Measurements from ENCODE around the gene WNT9A. TPM values are rescaled to one million over a fixed set of nuclear protein-coding genes. Genes with fewer than 3 reads are reported as not detected.

WNT9A gene
- total and polyA plus RNA-seq, 2 of the 4 experiments (the other 2 are of a cell fraction): 0.18 to 0.36 TPM

DNA sequence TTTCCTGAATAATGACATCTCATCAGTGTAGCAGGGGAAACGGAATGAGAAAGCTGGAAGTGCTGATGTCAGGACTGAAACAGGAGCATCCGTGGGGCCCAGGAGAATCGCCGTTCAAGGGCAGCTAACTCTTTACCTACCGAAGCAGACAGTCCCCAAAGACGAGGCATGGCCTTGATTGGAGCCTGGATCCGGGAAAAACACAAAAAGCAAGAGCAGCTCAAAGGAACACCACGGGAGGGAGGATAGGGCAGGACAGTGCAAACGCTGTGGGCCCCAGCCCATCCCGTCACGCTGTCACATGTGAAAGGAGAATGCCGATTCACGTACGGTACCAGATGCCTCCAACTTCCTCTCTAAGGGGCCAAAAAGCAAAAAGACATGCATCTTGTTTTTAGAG, 34.9 kb downstream of the WNT9A start:
- ChIA-PET CTCF (no interaction called here), POLR2A (ENCODE audit: unreplicated experiment) (no interaction called here)
- H3K36me3 ChIP-seq (ENCODE audit: control insufficient read depth, insufficient read depth, low read length): no peaks in the 10 kb centered on the region
- H3K27ac ChIP-seq (ENCODE audit: insufficient read depth, low read length): no peak overlapping the region
- no peaks in the 10 kb centered on the region for H3K9me3 ChIP-seq (ENCODE audit: control insufficient read depth, insufficient read depth, low read length)
- no peak overlapping the region for H3K56ac ChIP-seq (ENCODE audit: extremely low read depth, insufficient read depth, low read length)
- no peak overlapping the region for H3K18ac ChIP-seq (ENCODE audit: low read depth, low read length)
- DNase-seq (no peak), ATAC-seq (ENCODE audit: low read depth) (no peak)
- intact Hi-C loops (cut with micrococcal nuclease): no loop called here
- no peak overlapping the region for H3K4me2 ChIP-seq (ENCODE audit: low read depth, low read length)
- no peak overlapping the region for H2AK9ac ChIP-seq (replicated peaks; ENCODE audit: low read depth, low read length, poor library complexity)
- no peaks in the 10 kb centered on the region for H4K20me1 ChIP-seq (ENCODE audit: insufficient read depth, low read length)
- in situ Hi-C loops (cut with MboI; ENCODE audit: low sequenced_read_pairs): no loop called here
- H2BK120ac ChIP-seq (ENCODE audit: low read depth, low read length): no peak overlapping the region
- no peaks in the 10 kb centered on the region for H3K79me1 ChIP-seq (ENCODE audit: low read depth in 1 of 2, low read length in 2 of 2)
- H3K23ac ChIP-seq (ENCODE audit: low read depth, low read length): no peak overlapping the region
- 0% methylated on average over 2 of the region's 14 CpGs; no CpG with 5 or more reads in 1 of the 2 experiments for WGBS, 2 experiments (ENCODE audit: extremely low coverage in 2 of 2, insufficient read length in 1 of 2)
- H3K4me3 ChIP-seq (ENCODE audit: insufficient read depth, low read depth, low read length): no peak overlapping the region
- no peak overlapping the region for H3K14ac ChIP-seq (replicated peaks; ENCODE audit: low read depth, low read length)
- no peaks in the 10 kb centered on the region for H3K9me1 ChIP-seq (ENCODE audit: insufficient read depth, low read length)
- no peak overlapping the region for H2BK5ac ChIP-seq (ENCODE audit: low read depth, low read length, poor library complexity, severe bottlenecking)
- no peak overlapping the region for H4K8ac ChIP-seq (ENCODE audit: low read depth in 2 of 2, low read length in 2 of 2)
- no peaks in the 10 kb centered on the region for H3K4me1 ChIP-seq (ENCODE audit: control insufficient read depth, insufficient read depth, low read length)
- H3K4ac ChIP-seq (ENCODE audit: low read depth, low read length): no peak overlapping the region
- H2AK5ac ChIP-seq (ENCODE audit: low read depth, low read length): no peak overlapping the region
- dilution Hi-C loops (cut with HindIII; ENCODE audit: low sequenced_read_pairs, unreplicated experiment): no loop called here
- BruUV-seq (replicated peaks): no TSS peak
- no peak overlapping the region for H4K5ac ChIP-seq (ENCODE audit: low read depth, low read length)
- no peak overlapping the region for H2BK20ac ChIP-seq (ENCODE audit: low read depth, low read length)
- H2BK15ac ChIP-seq (ENCODE audit: low read depth, low read length): no peak overlapping the region
- H4K91ac ChIP-seq (ENCODE audit: insufficient read depth, low read depth, low read length): no peak overlapping the region
- no peak for TF ChIP-seq MAZ (IDR thresholded peaks at IDR 0.05; ENCODE audit: borderline replicate concordance, low read depth, low read length)
- TF ChIP-seq RCOR1 (IDR thresholded peaks at IDR 0.05; ENCODE audit: insufficient replicate concordance, low read length): no peak
- no peak for TF ChIP-seq MAFK (IDR thresholded peaks at IDR 0.05; ENCODE audit: low read depth, low read length)
- TF ChIP-seq USF2 (IDR thresholded peaks at IDR 0.05; ENCODE audit: low read depth, low read length): no peak
- H3K27me3 ChIP-seq (ENCODE audit: control insufficient read depth, insufficient read depth, low read length): peaks cover 12% of the 10 kb centered on the region
- no peak overlapping the region for H3K9ac ChIP-seq (ENCODE audit: low read depth, low read length)
- no peak overlapping the region for H2AFZ ChIP-seq (replicated peaks; ENCODE audit: low read length, poor library complexity)
